MM.1S (cell line): ENCODE measurements around the gene CCDC85C.

ENCODE experiments used
- EZH2phosphoT487 ChIP-seq: fragments of 300-600 bp; sonication (generic); IDR thresholded peaks from 2 replicates; pipeline ENCODE4 v1.6.1; 2018; ENCODE audit warnings: antibody characterized with exemption, low read length
- TF ChIP-seq, protein P1 (sequence below): fragments of 300-600 bp; sonication (generic); IDR thresholded peaks from 2 replicates; pipeline ENCODE4 v1.5.1; 2016; ENCODE audit warnings: antibody characterized with exemption, low read length, mixed read lengths

DNA sequence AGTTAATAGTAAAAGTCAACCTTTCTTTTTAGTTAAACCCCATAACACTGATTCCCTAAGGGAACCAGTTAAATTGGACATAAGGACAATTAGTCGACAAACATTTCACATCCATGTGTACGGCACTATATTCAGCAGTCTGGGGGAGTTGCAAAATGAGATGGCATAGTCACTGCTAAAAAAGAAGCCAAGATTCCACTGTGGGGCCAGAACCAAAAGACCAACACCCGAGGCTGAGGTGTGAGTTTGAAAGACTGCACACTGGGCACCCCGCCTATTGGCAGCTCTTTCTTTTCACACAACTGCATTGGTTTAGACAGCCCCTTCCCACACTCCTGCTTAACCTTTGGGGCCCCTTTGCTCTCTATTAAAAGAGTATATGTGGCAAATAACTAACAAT lies 140.0 kb downstream of the CCDC85C start:
- TF ChIP-seq, protein P1, sequence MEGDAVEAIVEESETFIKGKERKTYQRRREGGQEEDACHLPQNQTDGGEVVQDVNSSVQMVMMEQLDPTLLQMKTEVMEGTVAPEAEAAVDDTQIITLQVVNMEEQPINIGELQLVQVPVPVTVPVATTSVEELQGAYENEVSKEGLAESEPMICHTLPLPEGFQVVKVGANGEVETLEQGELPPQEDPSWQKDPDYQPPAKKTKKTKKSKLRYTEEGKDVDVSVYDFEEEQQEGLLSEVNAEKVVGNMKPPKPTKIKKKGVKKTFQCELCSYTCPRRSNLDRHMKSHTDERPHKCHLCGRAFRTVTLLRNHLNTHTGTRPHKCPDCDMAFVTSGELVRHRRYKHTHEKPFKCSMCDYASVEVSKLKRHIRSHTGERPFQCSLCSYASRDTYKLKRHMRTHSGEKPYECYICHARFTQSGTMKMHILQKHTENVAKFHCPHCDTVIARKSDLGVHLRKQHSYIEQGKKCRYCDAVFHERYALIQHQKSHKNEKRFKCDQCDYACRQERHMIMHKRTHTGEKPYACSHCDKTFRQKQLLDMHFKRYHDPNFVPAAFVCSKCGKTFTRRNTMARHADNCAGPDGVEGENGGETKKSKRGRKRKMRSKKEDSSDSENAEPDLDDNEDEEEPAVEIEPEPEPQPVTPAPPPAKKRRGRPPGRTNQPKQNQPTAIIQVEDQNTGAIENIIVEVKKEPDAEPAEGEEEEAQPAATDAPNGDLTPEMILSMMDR = no peak
- TF ChIP-seq EZH2phosphoT487 = no peak
